Activated CD8-positive, alpha-beta memory T cell treated with anti-CD3 and anti-CD28 coated beads for 1 hour (primary cell): ENCODE results near the gene TBC1D16.

ENCODE experiments used
- DNase-seq, 2 donors: peaks; one replicate each; pipeline ENCODE4 v3.0.0-alpha.2; 2020; ENCODE audit warnings: low read depth in 1 of 2; ENCODE audit errors: extremely low read depth in 1 of 2

TBC1D16 gene

DNA sequence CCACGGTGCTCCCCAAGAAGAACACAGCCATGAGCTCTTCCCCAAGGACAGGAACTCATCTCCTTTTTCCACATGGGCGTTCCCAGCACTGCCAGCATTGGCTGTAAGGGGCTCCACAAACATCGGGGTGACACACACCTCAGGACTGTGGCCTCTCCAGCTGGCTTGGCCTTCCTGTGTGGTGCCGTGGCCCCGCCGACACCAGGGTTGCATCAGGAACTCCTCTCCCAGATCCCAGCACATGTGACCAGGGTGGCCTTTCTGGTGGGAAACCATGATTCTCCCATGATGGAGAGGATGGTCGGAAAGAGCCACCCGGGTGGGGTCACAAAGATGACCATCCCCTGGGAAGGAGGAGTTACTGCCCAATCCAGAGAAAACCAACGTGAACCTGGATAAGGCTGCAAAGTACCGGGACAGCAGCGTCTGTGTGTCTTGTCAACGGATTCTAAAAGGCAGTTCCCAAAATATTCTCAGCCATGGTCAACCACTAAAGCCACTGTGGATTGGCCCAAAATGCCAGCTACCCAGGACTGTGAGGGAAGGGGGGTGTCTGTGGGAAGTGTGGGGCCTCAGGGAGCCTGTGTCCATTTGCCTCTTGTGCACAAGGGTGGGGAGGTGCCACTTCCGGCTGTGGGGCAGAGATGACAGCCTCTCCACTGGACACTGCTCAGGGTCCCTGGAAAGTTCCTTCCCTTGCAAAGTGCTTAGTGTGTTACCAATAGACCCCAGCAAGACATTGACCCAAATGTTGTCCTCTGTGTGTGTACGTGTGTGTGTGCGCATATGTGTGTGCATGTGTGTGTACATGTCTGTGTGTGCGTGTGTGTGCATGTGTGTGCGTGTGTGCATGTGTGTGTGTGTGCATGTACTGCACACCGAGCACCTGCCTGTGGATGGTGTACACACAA, 118.4 kb downstream of the TBC1D16 start:
- DNase-seq = no peak

DNA sequence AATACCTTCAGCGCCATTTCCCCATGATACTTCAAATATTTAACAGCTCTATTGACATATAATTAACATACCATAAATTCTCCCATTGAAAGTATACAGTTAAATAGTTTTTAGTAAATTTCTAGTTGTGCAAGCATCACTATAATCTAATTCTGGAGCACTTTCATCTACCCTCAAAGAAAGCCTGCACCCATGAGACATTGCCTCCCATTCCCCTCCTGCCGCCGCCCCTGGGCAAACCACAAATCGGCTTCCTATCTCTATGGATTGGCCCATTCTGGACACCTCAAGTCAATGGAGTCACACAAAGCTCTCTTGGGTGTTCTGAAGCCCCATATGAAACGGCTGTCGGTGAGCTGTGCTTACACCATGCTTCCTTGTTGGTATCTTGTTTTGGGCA, 119.2 kb downstream of the TBC1D16 start:
- DNase-seq = no peak

DNA sequence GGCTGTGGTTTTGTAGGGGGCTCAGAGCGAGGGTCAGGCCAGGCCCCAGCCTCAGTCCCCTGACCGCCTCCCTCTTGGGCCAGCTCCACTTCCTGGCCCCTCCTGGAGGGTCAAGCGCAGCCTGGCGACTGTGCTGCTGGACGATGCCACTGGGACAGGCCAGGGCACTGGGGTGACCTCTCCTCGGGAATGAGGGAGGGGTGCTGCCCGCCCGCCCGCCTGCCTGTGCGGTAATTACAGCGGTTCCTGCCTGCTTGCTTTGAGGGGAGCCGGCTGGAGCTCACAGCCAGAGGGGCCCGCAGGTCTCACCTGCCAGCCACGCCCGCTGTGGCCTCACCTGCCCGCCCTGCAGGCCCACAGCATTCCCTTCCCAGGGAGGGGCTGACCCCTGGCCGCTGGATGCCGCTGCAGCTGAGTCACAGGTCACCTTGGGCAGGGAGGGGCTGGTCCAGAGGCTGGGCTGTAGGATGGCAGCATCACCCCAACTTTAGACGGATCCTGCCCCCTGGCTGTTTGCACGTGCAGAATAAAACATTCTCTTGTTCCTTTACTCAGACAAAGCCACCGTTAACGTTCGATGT, 119.7 kb downstream of the TBC1D16 start:
- no peak for DNase-seq

DNA sequence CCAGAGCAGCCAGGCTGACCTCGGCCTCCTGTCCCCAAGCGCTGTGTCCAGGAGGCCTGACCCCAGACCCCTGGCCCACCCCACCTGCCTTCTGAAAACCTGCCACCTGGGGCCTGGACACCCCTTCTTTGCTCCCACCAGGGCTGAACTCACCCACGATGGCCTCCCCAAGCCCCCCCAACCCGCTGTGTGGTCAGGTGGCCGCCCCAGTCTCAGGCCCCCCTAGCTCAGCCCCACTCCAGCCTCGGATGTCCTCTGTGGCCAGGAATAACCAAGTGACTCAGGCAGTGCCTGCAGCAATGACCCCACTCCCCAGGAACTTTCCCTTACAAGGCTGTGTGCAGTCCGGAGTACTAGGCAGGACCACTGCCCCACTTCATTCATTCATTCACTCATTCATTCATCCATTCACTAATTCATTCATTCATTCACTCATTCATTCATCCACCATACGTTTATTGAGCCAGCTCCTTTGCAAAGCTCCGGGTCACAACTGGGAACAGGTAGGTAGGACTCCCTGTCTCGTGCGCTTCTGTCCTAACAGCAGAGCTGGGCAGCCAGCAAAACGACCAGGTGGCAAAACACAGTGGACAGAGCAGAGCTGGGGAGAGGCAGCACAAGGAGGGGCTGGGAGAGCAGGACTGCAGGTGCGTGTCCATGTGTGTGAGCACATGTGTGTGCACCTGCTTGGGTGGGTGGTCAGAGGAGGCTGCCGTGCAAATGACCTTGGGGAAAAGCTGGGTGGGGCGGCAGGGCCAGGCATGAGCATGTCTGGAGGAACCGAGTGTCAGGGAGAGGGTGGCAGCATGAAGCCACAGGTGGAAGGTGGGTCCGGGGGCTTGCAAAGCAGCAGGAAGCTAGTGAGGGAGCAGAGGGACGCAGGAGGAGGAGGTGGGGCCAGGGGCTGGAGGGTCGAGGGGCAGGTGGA, 120.6 kb downstream of the TBC1D16 start:
- no peak for DNase-seq

DNA sequence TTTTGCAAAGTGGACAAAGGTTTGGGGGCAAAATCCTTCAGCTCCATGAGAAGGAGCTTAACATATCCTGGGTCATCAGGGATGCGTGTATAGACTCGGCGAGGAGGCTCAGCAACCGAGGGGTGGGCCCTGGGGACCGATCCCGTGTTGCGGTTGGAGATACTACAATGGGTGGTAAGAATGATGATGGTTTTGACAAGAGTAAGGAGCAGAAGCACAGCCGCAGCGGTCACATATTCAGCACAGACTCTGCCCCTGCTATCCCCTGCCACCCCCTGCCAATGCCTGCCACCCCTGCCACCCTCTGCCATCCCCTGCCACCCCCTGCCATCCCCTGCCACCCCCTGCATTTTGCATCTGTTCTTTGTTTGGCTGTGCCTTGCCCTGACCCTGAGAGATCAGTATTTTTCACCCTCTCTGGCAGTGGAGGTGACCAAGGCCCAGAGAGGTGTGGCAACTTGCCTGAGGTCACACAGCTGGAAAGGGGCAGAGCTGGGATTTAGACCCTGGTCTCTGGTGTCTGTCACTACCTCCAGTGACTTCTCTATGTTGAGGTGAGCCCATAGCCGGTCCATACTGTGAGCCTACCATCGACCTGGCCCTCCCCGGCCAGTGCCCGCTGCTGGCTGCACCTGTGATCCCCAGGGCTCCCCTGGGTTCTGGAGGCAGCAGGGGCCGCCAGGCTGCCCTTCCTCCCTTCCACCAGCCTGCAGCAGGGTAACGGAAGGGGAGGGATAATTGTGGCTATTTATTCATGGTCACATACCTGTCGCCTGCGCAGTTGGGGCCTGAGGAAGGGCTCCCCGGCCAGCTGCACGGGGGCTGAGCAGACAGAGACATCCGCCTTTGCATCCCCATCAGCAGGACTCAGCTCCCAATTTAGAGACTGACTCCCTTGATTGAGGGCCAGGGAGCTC, 121.5 kb downstream of the TBC1D16 start:
- no peak for DNase-seq

DNA sequence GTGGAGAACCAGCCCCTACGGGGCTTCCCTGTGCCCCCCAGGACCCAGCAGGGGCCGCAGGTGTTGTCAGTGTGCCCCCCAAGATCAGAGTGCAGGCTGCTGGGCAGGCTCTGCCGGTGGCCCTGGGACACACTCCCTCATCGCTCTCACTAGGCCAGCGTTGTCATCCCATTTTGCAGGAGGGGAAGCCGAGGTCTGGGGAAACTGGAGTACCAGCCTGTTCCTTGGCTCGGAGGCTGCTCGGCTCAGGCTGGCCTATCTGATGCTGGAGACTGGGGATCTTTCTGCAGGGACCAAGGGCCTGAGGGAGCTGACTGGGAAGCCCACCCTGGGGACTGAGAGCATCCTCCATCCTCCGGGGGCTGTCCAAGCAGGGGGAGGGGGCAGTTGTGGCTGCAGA, 122.2 kb downstream of the TBC1D16 start:
- no peak for DNase-seq

DNA sequence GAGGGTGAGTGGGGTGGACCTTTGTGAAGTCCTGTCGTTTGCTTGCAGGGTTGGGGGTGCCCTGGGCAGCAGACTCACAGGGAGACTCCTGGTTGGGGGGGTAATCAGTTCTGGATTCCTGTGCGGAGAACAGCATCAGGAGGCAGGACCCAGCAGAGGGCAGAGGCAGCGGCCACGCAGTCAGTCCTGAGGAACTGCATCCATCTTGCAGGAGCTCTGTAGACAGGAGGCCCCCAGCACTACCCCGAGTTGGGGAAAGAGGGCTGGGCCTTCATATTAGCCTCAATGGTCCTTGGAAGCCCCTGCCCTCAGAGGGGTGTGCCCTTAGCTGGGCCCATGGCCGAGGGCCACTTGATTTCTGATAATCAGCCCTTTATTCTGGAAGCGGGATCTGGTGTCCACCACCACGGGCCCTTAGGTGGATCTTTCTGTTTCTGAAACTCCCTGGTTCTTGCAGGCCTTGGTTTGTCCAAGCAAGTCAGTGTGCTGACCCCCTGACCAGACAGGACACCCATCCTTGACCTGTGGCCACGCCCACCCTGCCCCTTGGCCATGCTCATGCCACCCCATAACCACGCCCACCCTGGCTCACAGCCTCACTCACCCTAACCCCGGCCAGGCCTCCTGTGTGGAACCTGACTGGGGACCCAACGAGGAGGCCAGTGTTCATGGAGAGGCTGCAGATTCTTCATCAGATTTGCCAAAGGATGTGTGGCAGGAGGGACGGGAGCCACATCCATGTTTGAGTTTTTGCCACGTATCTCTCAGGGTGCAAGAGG, 122.9 kb downstream of the TBC1D16 start:
- DNase-seq = no peak

DNA sequence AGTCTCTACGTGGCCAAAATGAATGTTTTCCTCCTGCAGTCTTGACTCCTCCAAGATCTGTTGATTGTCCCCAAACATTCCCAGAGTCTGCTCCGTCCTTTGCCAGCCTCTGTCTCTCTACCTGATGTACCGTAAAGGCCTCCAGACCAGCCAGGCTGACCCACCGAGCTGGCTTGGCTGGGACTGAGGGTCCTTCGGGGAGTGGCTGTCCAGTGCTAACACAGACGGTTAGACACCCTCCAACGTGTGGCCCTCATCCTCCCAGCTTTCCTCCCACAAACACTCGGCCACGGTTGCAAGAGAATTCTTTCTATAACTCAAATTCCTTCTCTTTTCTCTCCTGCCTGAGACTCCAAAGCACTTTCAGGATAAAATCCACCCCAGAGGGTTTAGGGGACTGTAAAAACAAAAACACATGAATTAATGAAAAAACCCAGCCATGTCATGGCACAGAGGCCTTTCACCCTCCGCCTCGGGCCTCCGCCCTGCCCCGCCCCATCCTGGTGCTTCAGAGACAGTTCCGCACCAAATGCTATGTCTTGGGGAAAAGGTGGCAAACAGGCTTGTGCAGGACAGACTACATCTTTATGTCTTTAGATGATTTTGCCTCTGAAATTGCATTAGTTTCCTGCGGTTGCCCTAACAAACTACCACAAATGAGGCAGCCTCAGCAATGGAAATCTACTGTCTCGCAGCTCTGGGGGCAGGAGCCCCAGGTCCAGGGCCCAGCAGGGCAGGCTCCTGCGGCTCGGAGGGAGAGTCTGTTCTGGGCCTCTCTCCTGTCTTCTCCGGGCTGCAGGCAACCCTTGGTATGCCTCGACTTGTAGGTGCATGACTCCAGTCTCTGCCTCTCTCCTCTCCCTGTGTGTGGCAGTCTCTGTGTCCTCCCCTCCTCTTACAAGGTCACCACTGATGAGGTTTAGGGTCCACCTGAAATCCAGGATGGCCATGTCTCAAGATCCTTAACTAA, 124.0 kb downstream of the TBC1D16 start:
- DNase-seq = no peak

DNA sequence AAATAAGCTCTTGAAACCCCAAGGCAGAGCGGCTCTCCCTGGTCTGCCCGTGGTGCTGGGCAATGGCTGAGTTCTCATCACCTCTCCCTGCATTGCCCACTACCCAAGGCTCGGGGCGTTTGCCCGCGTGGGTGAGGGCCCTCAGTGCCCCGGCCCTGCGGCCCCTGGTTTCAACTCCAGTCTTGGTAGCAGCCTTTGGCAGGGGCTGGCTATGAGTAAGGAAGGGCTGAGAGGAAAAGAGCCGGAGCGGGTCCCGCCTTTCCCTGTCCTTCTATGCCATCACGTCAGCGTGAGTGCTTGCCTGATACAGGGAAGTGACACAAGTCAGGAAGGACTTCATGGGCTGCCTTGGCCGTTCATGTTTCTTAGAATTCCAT, 124.7 kb downstream of the TBC1D16 start:
- DNase-seq = no peak

DNA sequence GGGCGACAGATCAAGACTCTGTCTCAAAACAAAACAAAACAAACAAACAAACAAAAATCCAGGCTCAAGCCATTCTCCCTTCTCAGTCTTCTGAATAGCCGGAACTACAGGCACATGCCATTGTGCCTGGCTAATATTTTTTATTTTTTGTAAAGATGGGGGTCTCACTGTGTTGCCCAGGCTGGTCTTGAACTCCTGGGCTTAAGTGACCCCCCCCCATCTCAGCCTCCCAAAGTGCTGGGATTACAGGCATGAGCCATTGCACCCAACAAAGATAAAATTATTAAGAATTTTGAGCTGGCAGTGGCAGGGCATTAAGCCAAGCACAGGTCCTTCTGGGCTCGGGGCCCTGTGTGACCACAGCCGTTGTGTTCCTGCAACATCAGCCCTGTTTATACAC, 126.6 kb downstream of the TBC1D16 start:
- no peak for DNase-seq

DNA sequence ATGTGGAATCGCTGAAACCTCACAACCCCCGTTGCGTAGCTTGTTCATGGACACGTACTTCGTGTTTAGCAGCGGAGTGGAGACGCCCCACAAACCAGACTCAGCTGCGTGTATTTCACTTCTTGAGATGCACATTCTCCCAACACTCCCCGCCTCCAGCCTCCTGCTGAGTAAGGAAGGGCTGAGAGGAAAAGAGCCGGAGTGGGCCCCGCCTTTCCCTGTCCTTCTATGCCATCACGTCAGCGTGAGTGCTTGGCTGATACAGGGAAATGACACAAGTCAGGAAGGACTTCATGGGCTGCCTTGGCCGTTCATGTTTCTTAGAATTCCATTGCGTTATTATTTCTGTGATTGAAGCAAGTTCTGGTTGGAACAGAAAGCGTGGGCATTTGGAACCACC, 127.8 kb downstream of the TBC1D16 start:
- no peak for DNase-seq

DNA sequence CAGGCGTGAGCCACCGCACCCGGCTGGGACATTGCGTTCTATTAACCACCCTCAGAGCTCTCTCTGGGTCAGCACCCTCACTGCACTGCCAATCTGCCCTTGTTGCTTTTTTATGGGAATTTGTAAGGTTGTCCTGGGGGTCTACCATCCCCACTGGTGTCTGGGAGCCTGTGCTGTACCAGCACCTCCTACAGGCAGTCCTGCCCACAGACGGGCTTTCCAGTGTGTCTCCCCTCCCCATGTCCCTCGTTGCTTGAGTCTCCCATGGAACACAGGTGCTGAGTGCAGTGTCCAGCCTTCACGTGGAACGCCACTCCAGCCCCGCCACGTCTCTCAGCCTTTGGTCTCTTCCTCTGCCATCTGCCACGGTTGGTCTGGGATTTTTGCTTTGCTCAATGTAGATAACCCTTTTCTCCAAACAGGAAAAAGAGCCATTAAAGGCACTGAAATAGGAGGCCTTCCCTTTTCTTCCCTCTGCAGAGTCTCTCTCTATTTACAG, 128.4 kb downstream of the TBC1D16 start:
- no peak for DNase-seq

DNA sequence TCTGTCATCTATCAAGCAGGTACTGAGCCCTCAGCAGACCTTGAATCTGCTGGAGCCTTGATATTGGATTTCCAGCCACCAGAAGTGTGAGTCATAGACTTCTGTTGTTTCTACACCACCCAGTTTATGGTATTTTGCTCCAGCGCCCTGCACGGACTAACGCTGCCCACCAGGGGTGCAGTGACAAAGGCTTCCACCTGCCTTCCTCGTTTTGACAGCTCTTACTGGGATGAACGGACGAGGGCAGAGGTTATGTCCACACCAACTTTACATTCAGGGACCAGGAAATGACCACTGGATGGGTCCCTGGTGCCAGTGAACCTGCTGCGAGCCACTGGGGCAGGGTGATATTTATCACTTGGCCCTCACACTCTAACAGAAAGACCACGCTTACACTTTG, 129.8 kb downstream of the TBC1D16 start:
- DNase-seq = no peak

DNA sequence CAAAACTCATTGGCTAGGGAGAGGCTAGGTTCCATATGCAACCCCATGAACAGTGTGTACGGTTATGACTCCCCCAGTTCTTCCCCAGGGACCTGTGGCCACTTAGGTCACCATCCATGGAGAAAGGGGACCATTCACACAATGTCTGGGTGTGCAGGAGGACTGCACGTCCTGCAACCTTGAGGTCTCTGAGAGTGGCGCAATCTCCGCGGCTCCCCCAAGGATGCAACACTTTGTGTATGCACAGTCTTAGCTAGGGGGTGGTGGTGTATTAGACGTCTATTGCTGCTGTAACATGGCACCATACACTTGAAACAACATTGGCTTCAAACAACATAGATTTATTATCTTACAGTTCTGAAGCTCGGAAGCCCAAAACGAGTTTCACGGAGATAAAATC, 130.8 kb downstream of the TBC1D16 start:
- DNase-seq = no peak

DNA sequence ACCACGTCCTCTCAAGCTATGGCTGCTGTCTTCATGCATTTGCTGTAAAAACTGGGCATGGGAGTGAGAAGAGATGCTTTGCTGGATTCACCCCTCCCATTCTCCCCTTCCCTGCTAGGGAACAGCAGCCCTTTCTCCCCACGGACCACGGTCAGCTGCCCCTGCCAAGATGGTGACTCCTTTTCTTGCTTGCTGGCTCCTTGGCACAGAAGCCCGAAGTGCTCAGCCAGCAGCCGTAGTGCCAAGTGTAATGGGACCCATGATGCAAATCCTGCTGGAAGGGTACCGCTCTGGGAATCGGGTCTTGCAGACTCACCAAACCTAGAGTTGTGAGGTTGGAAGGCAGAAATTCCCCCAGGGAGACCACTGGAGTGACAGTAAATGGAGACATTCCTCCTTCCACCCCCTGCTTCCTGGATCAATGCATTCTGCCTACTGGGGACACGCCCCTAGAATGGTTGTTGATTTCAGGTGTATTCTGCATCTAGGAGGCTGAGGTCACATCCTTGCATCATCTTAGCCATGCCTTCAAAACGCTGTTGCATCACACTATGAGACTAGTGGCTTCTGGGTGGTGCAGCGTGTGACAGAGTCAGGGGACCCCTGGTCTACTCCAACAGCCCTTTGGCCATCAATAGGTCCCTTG, 133.4 kb downstream of the TBC1D16 start:
- no peak for DNase-seq

DNA sequence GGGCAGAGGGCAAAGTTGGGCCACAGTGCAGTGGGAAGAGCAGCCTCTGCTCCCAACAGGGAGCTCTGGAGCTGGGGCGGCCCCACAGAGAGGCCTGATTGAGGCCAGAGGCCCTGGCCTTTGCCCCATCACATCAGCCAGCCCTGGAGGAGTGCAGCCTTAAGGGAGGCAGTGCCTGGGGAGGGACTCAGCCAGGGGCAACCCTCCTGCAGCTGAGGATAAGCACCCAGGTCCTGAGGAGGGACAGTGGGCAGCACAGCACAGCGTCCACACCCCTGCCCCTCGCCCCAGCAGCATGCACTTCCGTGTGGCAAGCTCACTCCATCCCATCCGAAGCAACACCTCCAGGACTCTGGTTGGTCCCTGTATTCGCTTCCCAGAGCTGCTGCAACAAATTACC, 134.5 kb downstream of the TBC1D16 start:
- DNase-seq = no peak

DNA sequence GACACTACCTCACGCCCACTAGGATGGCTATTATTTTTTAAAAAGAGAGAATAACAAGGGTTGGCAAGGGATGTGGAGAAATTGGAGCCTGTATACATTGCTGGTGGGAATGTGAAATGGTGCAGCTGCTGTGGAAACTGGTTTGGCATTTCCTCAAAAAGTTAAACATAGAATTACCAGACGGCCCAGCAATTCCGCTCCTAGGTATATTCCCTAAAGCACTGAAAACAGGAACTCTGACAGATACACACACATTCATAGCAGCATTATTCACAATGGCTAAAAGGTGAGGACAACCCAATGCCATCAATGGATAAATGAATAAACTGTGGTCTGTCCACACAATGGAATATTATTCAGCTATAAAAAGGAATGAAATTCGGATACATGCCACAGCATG, 136.1 kb downstream of the TBC1D16 start:
- DNase-seq = no peak
